Left hindlimb (tissue), 1 donor: Measurements from ENCODE around the gene GOLGA1.
A peak's percentile ranks its signal among the peaks of the same experiment; 100 is the strongest.
"Not testable (repeated sequence)": the region's sequence is repeated elsewhere in the genome, so short reads cannot be mapped to it uniquely, and the experiment has no call there.

Experiments
- DNase-seq: peaks from one replicate; pipeline ENCODE4 v3.0.0-alpha.2; 2018

Gene GOLGA1

DNA sequence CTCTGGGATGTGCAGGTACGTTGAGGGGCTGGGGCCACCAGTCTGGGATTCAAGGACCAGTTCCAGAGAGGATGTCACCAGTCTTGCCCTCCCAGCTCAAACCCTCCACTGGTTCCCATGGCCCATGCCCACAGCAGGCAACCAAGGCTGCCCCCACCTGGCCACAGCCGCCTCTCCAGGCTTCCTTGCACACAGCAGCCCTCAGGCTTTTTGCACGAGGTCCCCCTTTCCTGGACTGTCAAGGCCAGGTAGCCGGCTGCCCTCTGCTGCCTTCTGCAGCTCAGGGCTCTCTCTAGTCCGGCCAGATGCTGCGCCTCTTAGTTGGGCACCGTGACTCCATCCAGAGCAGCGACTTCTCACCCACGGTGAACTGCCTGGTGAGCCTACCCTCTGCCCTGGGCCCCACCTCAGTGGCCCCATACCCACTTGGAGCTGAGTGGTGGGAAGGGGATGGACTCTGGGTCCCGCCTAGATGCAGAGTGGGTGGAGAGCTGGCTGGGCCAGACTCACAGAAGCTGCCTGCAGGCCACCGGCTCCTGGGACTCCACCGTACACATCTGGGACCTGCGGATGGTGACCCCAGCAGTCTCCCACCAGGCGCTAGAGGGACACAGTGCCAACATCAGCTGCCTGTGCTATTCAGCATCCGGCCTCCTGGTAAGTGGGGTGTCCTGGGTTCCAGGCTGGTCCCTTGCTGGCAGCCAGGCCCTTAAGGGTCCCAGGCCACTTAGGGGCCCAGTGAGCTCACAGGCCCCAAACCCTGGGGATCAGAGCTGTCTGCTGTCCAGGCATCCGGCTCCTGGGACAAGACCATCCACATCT, 84.7 kb downstream of the GOLGA1 start:
- DNase-seq = no peak

GRCh38 chr9:124855566-124855943, 85.3 kb downstream of the GOLGA1 start:
- no peak for DNase-seq

DNA sequence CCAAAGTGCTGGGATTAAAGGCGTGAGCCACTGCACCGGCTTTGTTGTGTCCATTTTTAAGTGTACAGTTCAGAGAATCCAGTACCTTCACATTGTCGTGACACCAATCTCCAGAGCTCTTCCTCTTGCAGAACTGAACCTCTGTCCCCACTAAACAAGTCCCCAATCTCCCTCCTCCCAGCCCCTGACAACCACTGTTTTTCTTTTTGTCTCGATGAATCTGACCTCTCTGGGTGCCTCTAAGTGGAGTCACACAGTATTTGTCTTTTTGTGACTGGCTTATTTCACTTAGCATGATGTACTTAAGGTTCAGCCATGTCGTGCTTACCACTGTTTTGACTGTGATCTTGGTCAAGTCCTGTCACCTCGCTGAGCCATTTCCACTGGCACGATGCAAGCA, 86.1 kb downstream of the GOLGA1 start:
- DNase-seq = peak; percentile 8

DNA sequence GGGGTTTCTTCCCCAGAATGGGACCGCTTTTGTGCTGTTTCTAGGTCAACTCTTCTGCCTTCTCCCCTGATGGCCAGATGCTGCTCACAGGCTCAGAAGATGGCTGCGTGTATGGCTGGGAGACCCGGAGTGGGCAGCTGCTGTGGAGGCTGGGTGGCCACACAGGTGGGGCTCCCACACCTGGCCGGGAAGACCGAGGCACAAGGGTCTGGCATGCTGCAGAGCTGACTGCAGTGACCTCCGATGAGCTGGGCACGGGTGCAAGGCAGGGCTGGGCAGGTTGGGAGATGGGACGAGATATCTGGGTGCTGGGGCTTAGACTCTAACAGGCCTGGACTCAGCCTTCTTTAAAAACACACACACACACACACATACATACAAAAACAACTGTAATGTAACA, 86.7 kb downstream of the GOLGA1 start:
- peak; percentile 23 for DNase-seq

DNA sequence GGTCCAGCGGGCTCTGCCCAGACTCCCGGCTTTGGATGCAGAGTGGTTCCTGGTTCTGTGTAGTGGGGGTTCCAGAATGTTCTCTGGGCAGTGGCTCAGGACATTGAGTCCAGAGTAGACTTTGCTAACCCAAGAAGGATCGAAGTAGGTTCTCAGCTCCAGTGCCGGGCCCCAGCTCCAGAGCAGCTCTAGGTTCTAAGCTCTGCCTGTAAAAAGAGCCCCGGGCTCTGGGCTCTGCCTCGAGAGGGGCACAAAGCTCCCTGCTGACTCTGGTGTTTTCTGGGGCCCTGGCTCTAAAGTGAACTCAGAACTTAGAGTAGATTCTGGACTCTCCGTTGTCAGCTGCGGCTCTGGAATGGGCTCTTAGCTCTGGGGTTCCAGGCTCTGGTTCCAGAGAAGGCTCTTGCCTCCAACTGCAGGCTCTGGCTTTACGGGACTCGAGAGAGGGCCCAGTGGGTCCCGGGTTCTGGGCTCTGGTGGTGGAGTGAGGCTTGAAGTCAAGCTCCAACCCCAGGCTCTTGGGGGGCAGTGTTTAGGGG, 87.2 kb downstream of the GOLGA1 start:
- peak; percentile 21 for DNase-seq

GRCh38 chr9:124852829-124853531, 87.9 kb downstream of the GOLGA1 start, which contains the start of gene WDR38:
Gene WDR38, plus strand, starts transcription at chr9:124853460. Its CDS starts 72 bp downstream, at chr9:124853532.
- peak; percentile 83 for DNase-seq

GRCh38 chr9:124852121-124852828, 88.6 kb downstream of the GOLGA1 start:
- DNase-seq = peak; percentile 46

GRCh38 chr9:124849801-124850200, 91.1 kb downstream of the GOLGA1 start:
- peak; percentile 47 for DNase-seq

DNA sequence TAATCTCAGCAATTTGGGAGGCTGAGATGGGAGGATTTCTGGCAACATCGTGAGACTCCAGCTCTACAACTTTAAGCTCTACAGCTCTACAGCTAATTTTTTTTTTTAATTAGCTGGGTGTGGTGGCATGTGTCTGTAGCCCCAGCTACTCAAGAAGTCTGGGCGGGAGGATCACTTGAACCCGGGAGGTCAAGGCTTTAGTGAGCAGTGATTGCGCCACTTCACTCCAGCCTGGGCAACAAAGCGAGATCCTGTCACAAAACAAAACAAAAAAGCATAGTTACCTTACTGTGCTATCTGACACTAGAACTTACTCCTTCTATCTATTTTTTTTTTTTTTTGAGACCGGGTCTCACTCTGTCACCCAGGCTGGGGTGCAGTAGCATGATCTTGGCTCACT, 93.9 kb downstream of the GOLGA1 start:
- DNase-seq = no peak

DNA sequence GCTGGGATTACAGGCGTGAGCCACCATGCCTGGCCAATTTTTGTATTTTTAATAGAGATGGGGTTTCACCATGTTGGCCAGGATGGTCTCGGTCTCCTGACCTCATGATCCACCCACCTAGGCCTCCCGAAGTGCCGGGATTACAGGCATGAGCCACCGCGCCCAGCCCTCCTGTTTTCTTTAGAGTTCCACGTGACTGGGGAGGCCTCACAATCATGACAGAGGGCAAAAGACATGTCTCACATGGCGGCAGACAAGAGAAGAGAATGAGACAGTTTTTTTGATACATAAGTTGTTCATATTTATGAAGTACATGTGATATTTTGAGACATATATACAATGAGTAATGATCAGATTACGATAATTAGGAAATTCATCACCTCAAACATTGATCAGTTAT, 94.4 kb downstream of the GOLGA1 start:
- not testable (repeated sequence) for DNase-seq

- DNase-seq = no peak
These were observed 96.6 kb downstream of the GOLGA1 start for GRCh38 chr9:124844291-124844690.

DNA sequence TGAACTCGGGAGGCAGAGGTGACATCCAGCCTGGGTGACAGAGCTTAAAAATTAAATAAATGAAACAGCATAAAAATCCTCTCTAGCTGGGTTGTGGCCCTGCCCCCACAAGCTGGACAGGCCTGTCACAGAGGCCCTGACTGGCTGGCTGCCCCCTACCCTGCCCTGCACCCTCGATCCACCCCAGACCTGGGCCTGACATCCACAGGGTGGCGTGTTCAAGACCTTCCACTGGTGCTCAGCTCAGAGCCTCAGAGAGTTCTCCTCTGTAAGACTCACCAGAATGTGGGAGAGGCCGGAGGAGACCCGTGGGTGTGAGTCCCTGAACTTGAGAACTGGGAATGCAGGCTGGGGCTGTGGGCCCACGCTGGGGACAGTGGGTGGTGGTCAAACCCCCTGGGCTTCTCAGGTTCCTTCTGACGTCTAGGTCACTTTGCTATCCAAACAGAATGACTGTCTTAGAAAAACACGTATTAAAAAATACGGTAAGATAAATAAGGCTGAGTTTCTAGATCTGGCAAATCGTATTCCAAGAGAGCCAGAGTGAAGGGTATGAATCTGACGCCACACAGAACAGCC, 97.3 kb downstream of the GOLGA1 start:
- DNase-seq = no peak

- DNase-seq = no peak
These were observed 99.6 kb downstream of the GOLGA1 start for GRCh38 chr9:124841075-124841821.

DNA sequence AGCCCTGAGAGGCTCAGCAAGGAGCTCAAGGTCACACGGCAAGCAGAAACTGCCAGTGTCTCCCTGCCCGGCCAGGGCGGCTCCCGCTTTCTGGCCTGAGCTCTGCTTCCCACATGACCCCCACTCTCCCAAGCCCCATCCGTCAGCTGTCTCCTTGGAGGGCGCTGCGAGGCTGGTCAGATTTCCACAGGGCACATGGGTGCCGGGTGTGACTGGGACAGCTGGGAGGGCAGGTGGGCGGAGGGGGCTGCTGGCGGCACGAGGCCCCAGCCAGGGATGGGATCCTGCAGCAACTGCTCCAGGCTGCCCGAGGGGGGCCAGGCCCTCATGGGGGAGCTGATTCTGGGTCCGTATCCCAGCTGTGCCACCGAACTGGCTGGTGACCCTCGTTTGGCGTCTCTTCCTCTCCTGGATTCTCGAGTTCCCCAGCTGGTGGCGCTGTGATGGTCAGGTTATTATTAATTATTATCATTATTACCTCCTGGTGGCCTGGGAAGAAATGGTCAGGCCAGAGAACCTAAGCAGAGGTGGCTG, 100.5 kb downstream of the GOLGA1 start:
- DNase-seq = peak; percentile 82

DNA sequence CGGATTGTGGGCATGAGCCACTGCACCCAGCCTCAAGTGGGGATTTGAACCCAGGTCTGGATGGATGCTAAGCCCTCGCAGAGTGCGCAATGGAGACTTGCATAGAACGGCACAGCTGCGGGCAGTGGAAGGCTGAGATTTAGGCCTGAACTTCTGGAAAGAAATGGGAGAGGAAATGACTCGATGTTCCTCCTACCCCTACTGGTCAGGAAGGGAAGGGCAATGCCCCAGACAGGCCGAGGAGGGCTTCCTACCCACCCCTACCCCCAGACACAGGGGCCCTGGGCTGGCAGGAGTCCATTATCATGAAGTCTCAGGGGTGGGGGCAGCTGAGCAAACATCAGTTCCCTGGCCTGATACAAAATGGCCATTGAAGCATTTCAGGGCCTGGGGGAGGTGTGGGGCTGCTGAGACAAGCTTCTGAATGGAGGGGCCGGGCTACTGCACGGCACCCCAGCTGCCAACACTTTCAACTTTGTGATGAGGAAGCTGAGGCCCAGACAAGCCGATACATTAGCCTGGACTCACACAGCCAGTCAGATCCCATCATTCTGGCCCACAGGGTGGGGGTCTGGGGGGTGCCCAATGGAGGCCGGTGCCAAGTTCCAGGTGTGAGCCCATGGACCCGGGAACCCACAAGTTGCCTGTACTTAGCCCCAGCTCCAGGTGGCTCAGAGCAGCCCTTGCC, 101.1 kb downstream of the GOLGA1 start:
- no peak for DNase-seq

- DNase-seq = not testable (repeated sequence)
These were observed 102.2 kb downstream of the GOLGA1 start for GRCh38 chr9:124838567-124839275.

DNA sequence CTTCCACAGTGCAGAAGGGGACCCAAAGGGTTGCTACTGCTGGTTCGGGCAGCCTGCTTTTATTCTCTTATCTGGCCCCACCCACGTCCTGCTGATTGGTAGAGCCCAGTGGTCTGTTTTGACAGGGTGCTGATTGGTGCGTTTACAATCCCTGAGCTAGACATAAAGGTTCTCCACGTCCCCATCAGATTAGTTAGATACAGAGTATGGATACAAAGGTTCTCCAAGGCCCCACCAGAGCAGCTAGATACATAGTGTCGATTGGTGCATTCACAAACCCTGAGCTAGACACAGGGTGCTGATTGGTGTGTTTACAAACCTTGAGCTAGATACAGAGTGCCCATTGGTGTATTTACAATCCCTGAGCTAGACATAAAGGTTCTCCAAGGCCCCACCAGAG, 102.8 kb downstream of the GOLGA1 start:
- DNase-seq = not testable (repeated sequence)

GRCh38 chr9:124835026-124835557, 105.8 kb downstream of the GOLGA1 start:
- peak; percentile 62 for DNase-seq

GRCh38 chr9:124834591-124834990, 106.3 kb downstream of the GOLGA1 start:
- no peak for DNase-seq
